Left colon (tissue), 2 donors: ENCODE data around the gene ST8SIA5. TPM values are rescaled to one million over a fixed set of nuclear protein-coding genes. Genes with fewer than 3 reads are reported as not detected.
A peak's percentile ranks its signal among the peaks of the same experiment; 100 is the strongest.

Experiments
- ATAC-seq: fragments of 200-7000 bp; cut with Tn5 transposase; one replicate; pipeline ENCODE4 v1.9.1; 2020; ENCODE audit warnings: mild to moderate bottlenecking, moderate library complexity
- DNase-seq, 2 donors: peaks; one replicate each; pipeline ENCODE4 v3.0.0-alpha.2; 2020
- intact Hi-C, 2 donors: fragments of 100-400 bp; cut with DNase I in 1 of 2; cut with micrococcal nuclease in 1 of 2; formaldehyde crosslinking; loops; one replicate each; pipeline versions ENCODE4 v1.11.2 to v1.14.0; 2022; cut with DNase I, micrococcal nuclease
- total RNA-seq, 2 donors: library from RNA; stranded (reverse); fragmentation: NEBNext Ultra II Directional; extraction: Animal tissue kit (Norgen Biotek cat#: 25700); gene quantifications; one replicate each; pipeline ENCODE4 v1.2.1, GENCODE V29; 2021
- donor health status: DM: no; HTN: no; CAD: no.
- donor health status: DM: yes; HTN: yes; CAD: no.

ST8SIA5 gene
- total RNA-seq, 2 donors from 2014 or later, result 0.58 to 0.59 TPM

GRCh38 chr18:46649071-46649862 is 107.6 kb downstream of the ST8SIA5 start:
- no peak for ATAC-seq
- intact Hi-C loops, result no loop called here
- no peak for DNase-seq

- intact Hi-C loops, result no loop called here
- ATAC-seq (no peak), DNase-seq (no peak)
Observed at GRCh38 chr18:46646468-46646867, 110.4 kb downstream of the ST8SIA5 start.

DNA sequence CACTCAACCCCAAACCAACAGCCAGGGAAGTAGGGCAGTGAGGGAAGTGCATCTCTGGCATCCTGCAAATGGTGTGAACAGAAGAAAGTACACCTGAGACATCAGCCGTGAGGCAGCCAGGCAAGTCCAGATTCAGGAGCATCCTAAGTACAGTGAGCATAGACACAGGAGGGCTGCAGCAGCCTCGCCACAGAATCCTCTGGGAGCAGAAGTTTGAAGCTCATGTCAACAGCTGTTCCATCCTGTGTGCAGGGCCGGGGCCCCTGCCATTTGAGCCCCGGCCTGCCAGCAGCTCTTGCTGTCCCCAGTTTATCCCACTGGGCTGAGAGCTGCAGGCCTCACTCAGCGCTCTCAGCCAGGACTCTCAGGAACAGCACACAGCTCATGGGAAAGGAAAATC is 114.3 kb downstream of the ST8SIA5 start:
- DNase-seq (no peak), ATAC-seq (no peak)
- intact Hi-C loops, result no loop called here

DNA sequence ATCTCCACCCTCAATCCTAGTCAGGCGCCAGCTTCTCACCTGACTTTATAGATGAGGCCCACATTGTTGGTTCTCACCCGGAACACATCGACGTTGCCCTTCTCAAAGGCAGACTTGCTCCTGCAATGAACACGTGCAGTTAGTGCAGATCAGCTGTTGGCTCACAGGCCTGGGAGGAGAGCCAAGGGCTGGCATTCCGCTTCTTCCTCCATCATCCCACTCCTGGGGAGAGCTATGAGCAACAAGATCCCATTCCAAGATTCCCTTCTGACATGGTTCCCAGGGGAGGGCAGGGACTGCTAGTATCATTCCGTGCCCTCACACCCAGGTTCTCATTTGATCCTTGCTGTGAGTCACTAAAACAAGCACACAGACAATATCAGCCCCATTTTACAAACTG is 114.9 kb downstream of the ST8SIA5 start:
- intact Hi-C loops, result no loop called here
- no peak for ATAC-seq
- no peak for DNase-seq

DNA sequence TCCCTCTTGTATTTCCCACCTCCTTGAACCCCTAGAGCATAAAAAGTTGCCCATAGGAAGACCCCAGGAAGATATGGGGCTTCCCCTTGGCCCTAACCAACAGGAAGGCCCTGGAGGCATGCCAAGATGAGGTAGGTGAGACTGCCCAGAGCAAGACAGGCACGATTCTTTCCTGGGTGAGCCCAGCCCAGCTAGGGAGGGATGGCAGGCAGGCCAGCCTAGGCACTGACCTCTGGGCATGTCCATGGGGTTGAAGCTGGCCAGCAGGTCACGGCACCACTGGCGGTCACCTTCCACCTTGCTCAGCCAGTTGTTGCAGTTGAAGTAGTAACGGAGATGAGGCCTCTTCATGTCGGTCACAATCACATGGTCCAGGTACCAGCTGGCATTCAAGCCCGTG is 117.5 kb downstream of the ST8SIA5 start:
- DNase-seq, result no peak
- intact Hi-C loops, result no loop called here
- ATAC-seq, result no peak

- ATAC-seq (no peak), DNase-seq (no peak)
- intact Hi-C loops, result no loop called here
Observed at GRCh38 chr18:46636040-46636630, 120.7 kb downstream of the ST8SIA5 start.

DNA sequence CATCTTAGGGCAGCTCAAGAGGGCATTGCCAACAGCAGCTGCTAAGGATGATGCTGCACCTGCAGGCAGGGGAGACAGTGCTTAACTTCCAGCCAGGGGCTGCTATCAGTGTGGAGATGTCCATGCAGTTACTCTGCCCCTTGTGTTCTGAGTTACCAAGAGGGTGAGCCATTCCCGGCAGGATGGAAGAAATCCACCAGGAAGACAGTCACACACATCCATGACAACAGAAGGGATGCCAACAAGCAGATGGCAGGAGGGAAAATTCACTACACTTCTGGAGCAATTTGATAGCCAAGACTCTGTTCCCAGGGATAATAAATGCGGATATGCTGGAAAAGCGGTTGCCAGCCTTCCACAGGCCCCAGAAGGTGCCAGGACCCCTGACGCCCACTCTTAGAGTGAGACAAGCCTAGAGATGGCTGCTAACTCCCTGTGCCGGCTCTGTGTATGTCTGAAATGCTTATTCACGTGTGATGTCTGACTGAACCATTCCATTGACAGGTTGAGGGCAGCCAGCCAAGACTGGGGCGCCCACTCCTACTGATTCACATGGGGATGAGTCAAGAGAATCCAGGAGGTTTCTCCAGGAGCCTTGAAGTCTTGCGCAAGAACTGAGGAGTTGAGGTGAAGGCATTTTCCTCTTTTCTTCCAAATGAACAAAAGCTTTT is 124.3 kb downstream of the ST8SIA5 start:
- intact Hi-C loops, result no loop called here
- no peak for ATAC-seq
- no peak for DNase-seq

- intact Hi-C loops, result no loop called here
- DNase-seq (no peak), ATAC-seq (no peak)
Observed at GRCh38 chr18:46630991-46631390, 125.9 kb downstream of the ST8SIA5 start.

DNA sequence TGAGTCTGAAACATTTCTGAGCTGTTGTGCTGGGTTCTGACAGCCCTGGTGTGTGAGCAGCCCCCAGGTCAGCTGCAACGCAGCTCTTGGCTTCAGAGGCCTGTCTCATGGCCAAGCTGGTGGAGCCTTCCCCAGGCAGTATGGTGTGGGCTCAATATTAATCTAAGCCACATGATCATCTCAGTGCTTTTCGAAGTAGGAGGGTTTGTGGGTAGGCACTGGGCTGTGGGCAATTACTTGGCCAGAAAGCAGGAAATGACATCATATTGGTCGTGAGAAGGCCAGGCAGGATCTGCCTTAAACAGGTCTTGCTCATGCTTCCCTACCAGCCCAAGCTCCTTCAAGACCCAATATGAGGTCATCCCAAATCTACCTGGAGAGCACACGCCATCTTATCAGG is 126.7 kb downstream of the ST8SIA5 start:
- DNase-seq, result no peak
- intact Hi-C loops, result no loop called here
- no peak for ATAC-seq

- intact Hi-C loops, result no loop called here
- DNase-seq (no peak), ATAC-seq (no peak)
Observed at GRCh38 chr18:46629361-46629760, 127.5 kb downstream of the ST8SIA5 start.

DNA sequence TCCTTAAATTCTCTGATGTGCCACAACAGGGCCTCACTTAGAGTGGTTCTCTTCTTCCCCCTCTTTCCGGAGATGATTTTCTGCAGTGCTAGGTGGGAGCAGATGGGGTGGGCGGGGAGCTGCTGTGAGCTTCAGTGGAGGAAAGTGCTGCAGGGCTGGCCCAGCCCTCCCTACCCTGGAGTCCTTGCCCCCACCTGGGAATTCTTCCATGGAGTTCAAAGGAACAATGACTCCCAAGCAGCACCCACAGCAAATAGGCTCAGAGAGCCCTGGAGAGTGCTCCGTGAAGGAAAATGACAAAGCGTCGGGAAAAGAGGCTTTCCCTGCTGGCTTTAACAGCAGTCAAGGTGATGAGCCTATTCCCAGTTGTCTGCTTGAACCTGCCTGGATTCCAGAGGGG is 128.6 kb downstream of the ST8SIA5 start:
- DNase-seq (no peak), ATAC-seq (no peak)
- intact Hi-C loops, result no loop called here

DNA sequence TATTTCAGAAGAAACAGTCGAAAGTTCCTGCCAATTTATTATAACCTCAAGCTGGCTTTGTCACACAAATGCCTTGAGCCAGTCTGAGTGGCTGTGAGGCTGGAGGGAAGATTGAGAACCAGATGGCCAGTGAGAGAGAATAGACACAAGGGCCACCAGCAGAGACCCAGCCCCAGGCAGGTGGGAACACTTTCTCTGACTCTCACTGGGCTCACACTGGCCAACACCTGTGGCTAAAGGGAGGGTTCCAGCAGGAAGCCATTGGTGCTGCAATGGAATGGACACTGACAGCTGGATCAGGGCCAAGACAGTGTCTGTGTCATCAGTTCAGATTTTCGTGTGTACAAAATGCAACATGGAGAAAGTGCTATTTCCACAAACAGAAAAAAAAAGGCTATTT is 129.7 kb downstream of the ST8SIA5 start:
- ATAC-seq (no peak), DNase-seq (no peak)
- intact Hi-C loops, result no loop called here

DNA sequence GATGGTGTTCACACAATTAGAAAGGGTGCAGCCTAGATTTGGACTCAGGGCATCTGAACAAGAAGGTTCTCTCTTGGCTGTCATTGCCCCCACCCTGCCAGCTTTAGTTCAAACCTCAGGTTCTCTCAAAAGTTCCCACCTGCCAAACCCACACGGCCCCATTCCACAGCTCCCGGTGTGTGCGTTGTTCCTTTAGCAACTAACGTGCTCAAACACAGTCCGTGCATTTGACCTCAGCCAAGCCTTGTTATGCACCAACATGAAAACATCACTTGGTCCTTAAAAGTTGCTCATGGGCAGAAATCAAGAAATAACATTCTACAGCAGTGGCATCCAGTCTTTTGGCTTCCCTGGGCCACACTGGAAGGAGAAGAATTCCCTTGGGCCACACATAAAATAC is 131.8 kb downstream of the ST8SIA5 start:
- ATAC-seq (no peak), DNase-seq (no peak)
- intact Hi-C loops, result no loop called here

DNA sequence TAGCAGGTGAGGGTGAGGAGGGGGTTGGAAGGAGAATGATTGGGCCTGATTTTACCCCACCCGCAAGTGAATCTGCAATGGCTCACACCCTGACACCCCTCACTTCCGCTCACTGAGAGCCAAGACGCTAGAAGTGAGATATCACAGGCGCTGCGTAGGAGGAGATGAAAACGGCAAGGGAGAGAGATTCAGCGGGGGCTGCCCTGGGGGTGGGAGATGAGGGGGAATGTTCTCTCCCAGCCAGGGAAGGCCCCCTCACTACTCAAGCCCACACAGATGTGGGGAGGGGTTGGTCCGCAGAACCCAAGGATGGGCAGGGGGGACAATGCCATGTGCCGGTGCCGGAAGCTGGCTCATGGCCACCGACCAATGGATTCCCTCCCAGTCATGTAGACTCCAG is 132.7 kb downstream of the ST8SIA5 start:
- intact Hi-C loops, result no loop called here
- ATAC-seq, result no peak
- no peak for DNase-seq

DNA sequence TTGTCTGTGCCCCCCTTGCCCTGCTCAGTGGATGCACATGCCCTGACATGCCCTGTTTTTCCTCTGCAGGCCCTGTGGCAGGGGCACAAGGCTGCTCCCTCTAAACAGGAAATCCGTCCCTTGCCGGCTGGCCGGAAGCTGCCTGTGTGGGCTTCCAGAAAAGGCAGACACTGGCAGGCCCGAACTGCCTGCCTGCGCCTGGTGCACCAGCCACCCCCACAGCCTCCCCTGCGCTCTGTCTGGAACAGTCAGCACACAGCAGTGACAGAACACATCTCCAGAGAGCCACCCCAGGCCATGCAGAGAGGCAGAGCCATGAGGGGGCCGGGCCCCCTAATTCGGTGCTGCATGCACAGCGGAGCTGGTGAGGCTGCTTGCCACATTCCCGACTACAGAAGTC is 133.3 kb downstream of the ST8SIA5 start:
- no peak for ATAC-seq
- intact Hi-C loops, result no loop called here
- peak in 1 of 2 donors; percentile 10 for DNase-seq

DNA sequence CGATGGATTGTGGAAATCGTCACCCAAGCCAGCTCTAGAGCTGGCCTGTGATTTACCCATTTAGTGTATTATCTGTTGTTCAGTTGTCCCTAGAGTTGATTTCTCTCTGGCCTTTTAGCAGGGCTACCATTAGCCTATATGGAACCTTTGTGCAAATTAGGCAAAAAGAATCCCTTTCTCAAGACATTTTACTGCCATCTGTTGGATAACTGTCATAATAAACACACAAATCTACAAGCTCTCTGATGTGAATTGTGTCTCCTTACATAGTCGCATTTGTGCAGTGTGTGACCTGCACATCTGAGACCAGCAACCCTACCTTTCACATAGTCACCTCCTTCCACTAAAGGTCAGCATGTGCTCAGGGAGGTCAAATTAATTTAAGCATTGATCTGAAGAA is 133.9 kb downstream of the ST8SIA5 start:
- no peak for DNase-seq
- no peak for ATAC-seq
- intact Hi-C loops, result no loop called here

DNA sequence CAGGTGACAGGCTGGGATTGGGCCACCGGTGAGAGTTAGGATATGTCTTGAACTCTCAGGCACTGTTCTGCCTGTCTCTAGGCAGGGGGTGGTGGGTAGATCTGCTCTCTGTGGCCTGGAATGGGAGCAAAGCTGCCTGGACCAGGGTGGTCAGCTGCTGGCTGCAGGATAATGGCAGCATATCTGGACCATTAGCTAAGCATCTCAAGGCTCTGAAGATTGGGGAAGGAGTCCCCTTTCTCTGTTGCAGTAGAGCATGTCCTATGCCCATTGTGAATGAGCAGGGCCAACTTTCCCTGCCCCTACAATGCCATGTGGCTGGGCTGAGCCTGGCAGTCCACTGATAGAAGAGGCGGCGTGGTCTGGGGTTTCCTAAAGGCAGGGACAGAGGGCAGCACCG is 134.4 kb downstream of the ST8SIA5 start:
- DNase-seq (no peak), ATAC-seq (no peak)
- intact Hi-C loops, result no loop called here

DNA sequence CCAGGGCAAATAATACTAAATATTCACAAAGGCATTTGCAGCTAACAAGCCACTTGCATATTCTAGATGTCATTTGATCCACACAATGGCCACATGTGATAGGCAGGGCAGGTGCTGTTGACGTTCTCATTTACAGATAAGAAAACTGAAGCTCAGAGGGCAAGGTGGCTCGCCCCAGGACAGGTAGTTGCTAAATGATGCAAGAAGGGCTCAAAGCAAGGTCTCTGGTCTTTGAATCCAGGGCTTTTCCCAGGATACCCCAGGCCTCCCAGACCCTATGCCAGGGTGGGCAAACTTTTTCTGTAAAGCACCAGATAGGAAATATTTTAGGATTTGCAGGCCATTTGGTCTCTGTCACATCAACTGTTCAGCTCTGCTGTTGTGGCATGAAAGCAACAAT is 135.0 kb downstream of the ST8SIA5 start:
- DNase-seq, result no peak
- no peak for ATAC-seq
- intact Hi-C loops, result no loop called here

DNA sequence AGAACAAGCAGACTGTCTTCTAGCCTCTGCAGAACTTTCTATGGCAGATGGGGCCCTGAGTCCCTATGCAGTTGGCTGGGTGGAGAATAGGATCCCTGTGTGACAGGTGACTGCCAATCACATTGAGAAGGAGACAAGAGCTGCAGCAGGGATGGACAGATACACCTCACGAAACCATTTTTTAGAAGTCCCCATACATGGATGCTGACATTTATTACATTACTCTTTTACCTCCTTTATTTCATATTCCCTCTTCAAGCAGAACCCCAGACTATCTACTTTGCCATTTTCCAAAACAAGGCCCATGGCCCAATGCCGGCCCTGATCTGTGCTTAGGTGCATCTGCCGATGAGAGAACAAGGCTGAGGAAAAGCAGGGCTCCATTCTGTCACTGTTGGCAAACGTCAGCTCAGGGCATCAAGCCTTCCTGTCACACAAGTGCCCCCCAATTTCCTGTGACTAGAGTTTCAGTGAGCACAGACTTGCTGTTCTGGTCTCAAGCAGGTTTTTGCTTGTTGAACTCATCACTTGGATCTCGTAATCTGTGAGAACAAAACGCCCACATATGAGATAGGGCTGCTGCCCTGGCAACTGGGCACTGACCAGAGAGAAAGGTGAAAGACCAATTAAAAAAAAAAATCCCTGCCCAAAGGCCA is 135.6 kb downstream of the ST8SIA5 start:
- intact Hi-C loops, result no loop called here
- DNase-seq, result no peak
- no peak for ATAC-seq

GRCh38 chr18:46619559-46619958 is 137.3 kb downstream of the ST8SIA5 start:
- no peak for DNase-seq

More at GRCh38 chr18:46619559-46619958, 137.3 kb downstream of the ST8SIA5 start:
- no peak for ATAC-seq
- intact Hi-C loops, result no loop called here
